Osteoblast (primary cell): ENCODE measurements around the gene DAB2. TPM values are rescaled to one million over a fixed set of nuclear protein-coding genes. Genes with fewer than 3 reads are reported as not detected.

Source experiments
- DNase-seq: peaks from one replicate; pipeline ENCODE4 v3.0.0; 2011; ENCODE audit warnings: low spot score, mixed read lengths; ENCODE audit not compliant: insufficient read length; ENCODE audit errors: missing footprints
- H2AFZ ChIP-seq: 2 replicates; pipeline ENCODE4 v1.6.0; 2011; ENCODE audit warnings: mild to moderate bottlenecking, low read length
- H3K27ac ChIP-seq: 2 replicates; pipeline ENCODE4 v1.5.1; 2011; ENCODE audit warnings: mild to moderate bottlenecking, low read depth, low read length, moderate library complexity
- H3K27me3 ChIP-seq: 2 replicates; pipeline ENCODE4 v1.6.0; 2012; ENCODE audit warnings: mild to moderate bottlenecking, control low read depth, inconsistent platforms, low read length, moderate library complexity; ENCODE audit not compliant: insufficient read depth
- H3K36me3 ChIP-seq: 2 replicates; pipeline ENCODE4 v1.5.1; 2011; ENCODE audit warnings: mild to moderate bottlenecking, low read length, control low read depth, moderate library complexity; ENCODE audit not compliant: insufficient read depth
- H3K4me1 ChIP-seq: 2 replicates; pipeline ENCODE4 v1.5.1; 2011; ENCODE audit warnings: mild to moderate bottlenecking, low read length, control low read depth, moderate library complexity; ENCODE audit not compliant: insufficient read depth
- H3K4me2 ChIP-seq: 2 replicates; pipeline ENCODE4 v1.6.0; 2011; ENCODE audit warnings: mild to moderate bottlenecking, low read length; ENCODE audit not compliant: insufficient read depth
- H3K4me3 ChIP-seq: fragments of 200-600 bp; sonication (generic); 3 replicates; pipeline ENCODE4 v1.5.1; 2012; ENCODE audit warnings: mild to moderate bottlenecking, low read length, inconsistent platforms; ENCODE audit not compliant: insufficient read depth
- H3K79me2 ChIP-seq: 2 replicates; pipeline ENCODE4 v1.6.0; 2012; ENCODE audit warnings: mild to moderate bottlenecking, low read length, control low read depth, inconsistent platforms; ENCODE audit not compliant: insufficient read depth
- H3K9me3 ChIP-seq: 2 replicates; pipeline ENCODE4 v1.5.1; 2011; ENCODE audit warnings: low read depth, low read length, control low read depth
- H4K20me1 ChIP-seq: 2 replicates; pipeline ENCODE4 v1.6.0; 2012; ENCODE audit warnings: mild to moderate bottlenecking, low read length, control low read depth; ENCODE audit not compliant: insufficient read depth
- CTCF ChIP-seq: IDR thresholded peaks from 2 replicates; pipeline ENCODE4 v1.5.1; 2011; ENCODE audit warnings: mild to moderate bottlenecking, low read depth, low read length, moderate library complexity; ENCODE audit errors: extremely low read depth
- total RNA-seq: library from RNA; depleted of rRNA; stranded (reverse); fragments of >200 nt; gene quantifications from 2 replicates; pipeline ENCODE4 v1.2.3, GENCODE V29; 2012

The DAB2 gene
- total RNA-seq, result 277 and 296 TPM in 2 replicates

DNA sequence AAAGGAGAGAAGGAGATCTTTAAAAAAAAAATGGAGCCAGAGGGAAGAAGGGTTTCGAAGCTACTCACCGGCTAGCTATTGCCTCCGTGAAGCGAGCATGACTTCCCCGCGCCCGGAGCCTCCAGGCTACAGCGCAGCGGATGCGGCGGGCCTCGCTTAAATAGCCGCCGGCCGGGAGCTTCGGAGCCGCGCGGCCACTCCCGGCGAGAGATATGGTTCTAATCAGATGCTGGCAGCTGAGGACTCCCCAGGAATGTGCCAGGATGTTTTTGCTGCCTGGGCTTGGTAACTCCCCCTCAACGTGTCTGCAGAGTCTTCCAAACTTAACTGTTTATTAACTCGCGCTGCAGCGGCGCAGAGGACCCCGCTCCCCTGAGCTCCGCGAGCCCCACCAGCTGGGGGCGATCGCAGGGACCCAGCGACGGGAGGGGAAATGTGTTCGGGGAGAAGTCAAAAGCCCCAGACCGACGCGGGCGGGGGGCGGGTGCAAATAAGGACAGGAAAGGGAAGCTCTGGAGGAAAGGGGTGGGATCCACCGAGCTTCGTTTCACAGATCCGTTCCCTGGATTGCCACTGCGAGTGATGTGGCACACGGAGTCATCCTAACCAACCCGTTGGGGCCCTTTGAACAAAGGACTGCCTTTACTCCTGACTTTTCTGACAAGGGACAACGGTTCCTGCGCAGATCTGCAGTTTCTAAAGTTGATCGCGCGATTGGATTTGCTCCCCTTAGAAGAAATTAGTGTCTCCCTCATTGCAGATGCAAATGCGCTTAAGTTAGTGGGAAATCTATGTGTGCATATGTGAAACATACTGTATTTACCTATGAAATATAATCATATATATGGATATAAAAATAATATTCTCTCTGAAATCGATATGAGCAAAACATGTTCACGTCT is at the start of gene DAB2:
TSS of gene DAB2 (minus strand) at position 245 of the 902 bp plus-strand sequence. CDS start 30,660 bp downstream, outside the sequence.
- Histone ChIP-seq H3K36me3 (peaks cover 15% of the 10 kb centered on the region), H3K9me3 (no peaks in the 10 kb centered on the region), H3K79me2 (peaks cover 56% of the 10 kb centered on the region), H3K4me2 (peak within 1 kb of the TSS; percentile 96), H3K4me3 (peak within 1 kb of the TSS; percentile 91), H2AFZ (peak within 1 kb of the TSS; percentile 83), H3K4me1 (peaks cover 64% of the 10 kb centered on the region), H3K27me3 (no peaks in the 10 kb centered on the region), H3K27ac (peak within 1 kb of the TSS; percentile 96), H4K20me1 (peaks cover 26% of the 10 kb centered on the region)
- TF ChIP-seq CTCF, result peak; percentile 76
- DNase-seq, result peak; percentile 94

DNA sequence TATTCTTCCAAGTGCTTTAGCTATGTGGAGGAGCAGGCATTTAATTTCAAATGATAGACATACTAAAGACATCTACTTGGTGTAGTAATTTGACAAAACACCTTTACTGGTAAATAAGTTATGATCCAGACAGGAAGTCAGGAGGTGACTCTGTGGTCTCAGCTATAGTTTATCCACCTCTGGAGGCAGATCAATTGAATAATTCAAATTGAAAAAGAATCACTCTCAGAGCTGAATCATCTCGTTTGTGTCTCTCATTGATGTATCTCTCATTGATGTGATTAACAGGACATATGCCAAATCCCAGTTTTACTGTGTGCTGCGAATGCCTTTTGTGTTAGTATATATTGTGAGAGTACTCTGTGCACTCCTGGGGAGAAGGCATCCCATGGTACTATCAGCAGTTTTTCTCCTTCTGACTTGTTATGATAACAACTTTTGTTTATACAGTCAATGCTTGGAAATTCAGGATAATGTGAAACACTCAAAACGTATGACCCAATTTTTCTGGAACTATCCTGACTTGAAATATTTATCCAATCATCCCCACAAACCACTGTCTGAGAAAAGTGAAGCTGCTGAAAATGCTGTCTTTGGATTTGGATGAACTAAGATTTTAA is 48.5 kb upstream of the DAB2 start:
- Histone ChIP-seq H4K20me1 (no peaks in the 10 kb centered on the region), H3K4me3 (no peak overlapping the region), H2AFZ (no peak overlapping the region), H3K4me1 (peaks cover 63% of the 10 kb centered on the region), H3K9me3 (no peaks in the 10 kb centered on the region), H3K4me2 (peak overlapping the region; percentile 5), H3K36me3 (no peaks in the 10 kb centered on the region), H3K27ac (peak overlapping the region; percentile 81), H3K27me3 (no peaks in the 10 kb centered on the region), H3K79me2 (no peaks in the 10 kb centered on the region)
- peak; percentile 41 for DNase-seq
- TF ChIP-seq CTCF, result no peak

GRCh38 chr5:39471836-39472508 is 47.2 kb upstream of the DAB2 start:
- no peak overlapping the region for H3K4me3 ChIP-seq
- H4K20me1 ChIP-seq, result no peaks in the 10 kb centered on the region
- no peaks in the 10 kb centered on the region for H3K79me2 ChIP-seq
- H3K4me1 ChIP-seq, result peaks cover 55% of the 10 kb centered on the region
- H3K27ac ChIP-seq, result peak overlapping the region; percentile 81
- no peaks in the 10 kb centered on the region for H3K9me3 ChIP-seq
- no peaks in the 10 kb centered on the region for H3K27me3 ChIP-seq
- no peak overlapping the region for H2AFZ ChIP-seq
- TF ChIP-seq CTCF, result no peak
- no peaks in the 10 kb centered on the region for H3K36me3 ChIP-seq
- DNase-seq, result no peak
- no peak overlapping the region for H3K4me2 ChIP-seq
